C4-2B (cell line): ENCODE results near the gene SEMA3D.

Source experiments
- ZFX ChIP-seq: fragments of 450-650 bp; IDR thresholded peaks from 2 replicates; pipeline ENCODE4 v1.6.1; 2017
- TF ChIP-seq, protein P1 (sequence below): fragments of 450-650 bp; conservative IDR thresholded peaks from 2 replicates; pipeline ENCODE4 v1.5.1; 2017; ENCODE audit warnings: mild to moderate bottlenecking

DNA sequence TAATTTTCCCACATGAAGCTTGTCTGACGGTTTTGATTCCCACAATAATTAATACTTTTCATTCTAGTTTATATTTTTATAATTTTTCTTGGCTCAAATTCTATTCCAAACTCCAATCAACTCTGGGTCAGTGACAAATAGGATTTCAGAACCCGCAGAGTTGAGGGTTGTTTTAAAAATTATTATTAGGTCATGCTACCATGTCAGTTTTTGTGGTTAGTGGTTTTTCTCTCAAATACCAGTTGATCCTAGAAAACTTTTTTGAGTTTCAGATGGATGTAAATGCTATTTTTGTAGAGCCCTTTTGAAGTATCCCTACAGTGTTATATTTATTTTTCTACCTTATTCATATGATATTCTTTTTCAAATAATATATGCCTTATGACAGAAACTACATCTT is 237.4 kb downstream of the SEMA3D start:
- TF ChIP-seq, protein P1, sequence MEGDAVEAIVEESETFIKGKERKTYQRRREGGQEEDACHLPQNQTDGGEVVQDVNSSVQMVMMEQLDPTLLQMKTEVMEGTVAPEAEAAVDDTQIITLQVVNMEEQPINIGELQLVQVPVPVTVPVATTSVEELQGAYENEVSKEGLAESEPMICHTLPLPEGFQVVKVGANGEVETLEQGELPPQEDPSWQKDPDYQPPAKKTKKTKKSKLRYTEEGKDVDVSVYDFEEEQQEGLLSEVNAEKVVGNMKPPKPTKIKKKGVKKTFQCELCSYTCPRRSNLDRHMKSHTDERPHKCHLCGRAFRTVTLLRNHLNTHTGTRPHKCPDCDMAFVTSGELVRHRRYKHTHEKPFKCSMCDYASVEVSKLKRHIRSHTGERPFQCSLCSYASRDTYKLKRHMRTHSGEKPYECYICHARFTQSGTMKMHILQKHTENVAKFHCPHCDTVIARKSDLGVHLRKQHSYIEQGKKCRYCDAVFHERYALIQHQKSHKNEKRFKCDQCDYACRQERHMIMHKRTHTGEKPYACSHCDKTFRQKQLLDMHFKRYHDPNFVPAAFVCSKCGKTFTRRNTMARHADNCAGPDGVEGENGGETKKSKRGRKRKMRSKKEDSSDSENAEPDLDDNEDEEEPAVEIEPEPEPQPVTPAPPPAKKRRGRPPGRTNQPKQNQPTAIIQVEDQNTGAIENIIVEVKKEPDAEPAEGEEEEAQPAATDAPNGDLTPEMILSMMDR, result no peak
- no peak for TF ChIP-seq ZFX
